HG03135 (cell line): ENCODE measurements around the gene ROS1.
"Not testable (repeated sequence)": the region's sequence is repeated elsewhere in the genome, so short reads cannot be mapped to it uniquely, and the experiment has no call there.

ENCODE experiments used
- ATAC-seq: cut with Tn5 transposase; IDR thresholded peaks from one replicate; pipeline ENCODE4 v1.9.1; 2021; ENCODE audit warnings: mild to moderate bottlenecking, moderate library complexity; ENCODE audit not compliant: unreplicated experiment

Gene ROS1

DNA sequence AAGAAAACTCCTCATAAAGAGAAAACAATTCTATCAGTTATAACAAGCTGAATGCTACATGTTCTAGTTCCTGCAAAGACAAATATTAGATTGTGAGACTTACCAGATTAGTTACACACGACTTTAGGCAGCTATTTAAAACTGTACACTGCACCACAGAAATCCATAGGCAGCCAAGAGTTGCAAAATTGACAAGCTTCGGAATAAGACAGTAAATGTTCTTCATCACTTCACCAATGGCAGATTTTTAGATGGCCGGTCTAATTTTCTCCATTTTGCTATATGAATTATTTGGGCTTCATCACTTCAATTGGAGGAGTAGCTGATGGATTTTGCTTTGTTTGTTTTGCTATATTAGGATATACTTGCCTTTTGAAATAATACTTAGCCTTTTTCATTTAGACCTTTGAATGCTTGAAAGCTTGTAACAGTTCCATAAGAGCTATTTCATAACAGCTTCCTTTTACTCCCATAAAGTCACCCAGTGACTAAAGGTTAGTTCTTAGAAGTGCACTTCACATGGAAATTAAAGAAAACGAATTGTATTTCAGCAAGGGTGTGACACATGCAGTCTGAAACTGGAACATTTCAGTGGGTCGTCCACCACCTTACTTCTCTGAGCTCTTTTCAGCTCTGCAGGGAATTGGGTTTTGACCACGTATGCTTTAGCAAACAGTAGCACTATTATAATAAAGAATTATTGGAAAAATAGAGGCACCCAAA is at the start of gene ROS1:
TSS of gene ROS1 (minus strand) at position 512 of the 723 bp plus-strand sequence. CDS start at position 226, 286 bp downstream.
- no peak for ATAC-seq

DNA sequence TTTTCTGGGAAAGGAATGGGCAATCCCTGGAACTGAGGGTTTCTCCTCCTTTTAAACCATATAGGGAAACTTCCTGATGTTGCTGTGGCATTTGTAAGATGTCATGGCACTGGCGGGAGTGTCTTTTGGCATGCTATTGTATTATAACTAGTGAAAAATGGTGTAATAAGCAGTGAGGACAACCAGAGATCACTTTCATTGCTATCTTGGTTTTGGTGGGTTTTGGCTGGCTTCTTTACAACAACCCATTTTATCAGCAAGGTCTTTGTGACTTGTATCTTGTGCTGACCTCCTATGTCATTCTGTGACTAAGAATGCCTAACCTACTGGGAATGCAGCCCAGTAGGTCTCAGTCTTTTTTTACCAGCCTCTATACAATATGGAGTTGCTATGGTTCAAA is 47.7 kb upstream of the ROS1 start:
- ATAC-seq = no peak

DNA sequence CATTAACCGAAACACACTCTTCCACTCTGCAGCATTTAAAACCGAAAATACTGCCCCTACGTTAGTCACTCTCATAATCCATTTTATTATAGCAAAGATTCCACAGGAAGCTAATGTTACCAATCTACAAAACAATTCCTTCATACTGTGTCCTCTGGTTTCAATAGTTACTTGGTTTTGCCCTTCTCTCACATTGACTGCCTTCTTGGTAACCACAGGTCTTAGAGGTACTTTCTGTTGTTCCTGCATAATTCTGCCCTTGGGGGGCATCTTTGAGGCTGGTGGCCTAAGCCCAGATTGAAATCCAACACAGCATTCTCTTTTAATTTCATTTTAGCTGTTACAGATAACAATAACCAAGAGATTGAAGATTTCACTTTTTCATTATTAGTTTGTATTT is 46.9 kb upstream of the ROS1 start:
- no peak for ATAC-seq

DNA sequence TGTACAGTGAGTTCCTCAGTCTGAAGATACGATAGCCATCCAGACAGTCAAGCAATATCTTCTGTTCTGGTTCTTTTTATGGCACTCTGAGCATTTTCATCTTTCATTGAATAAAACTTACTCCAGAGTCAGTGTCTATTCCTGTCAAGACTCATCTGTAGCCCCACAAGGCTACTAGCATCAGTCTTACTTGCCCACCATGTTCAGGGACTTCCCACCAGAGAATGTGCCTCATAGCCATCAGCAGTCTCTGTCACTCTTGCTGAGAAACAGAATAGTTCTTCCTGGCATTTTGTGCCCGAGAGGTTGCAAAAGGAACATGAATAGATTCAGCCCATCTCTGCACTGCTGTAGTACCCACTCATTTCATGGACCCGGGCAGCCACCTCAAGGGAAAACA is 44.0 kb upstream of the ROS1 start:
- no peak for ATAC-seq

DNA sequence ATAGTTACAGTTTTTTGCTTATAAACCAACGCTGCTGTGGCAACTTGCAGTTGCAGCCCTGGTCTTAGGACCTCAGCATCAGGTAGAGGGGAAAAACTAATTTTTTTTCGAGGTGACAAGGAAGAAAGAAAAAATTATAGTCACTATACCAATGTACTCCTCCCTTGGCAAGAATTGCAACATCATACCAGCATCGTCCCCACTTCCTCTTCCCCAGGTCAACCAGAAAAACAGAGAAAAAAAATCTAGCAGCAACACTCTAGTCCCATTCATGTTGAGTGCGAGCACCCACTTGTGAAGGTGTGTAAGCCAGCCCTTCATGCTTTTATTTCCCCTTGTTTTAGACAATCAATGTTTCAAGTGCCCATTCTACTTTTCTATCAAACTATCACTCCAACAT is 43.6 kb upstream of the ROS1 start:
- ATAC-seq = no peak

DNA sequence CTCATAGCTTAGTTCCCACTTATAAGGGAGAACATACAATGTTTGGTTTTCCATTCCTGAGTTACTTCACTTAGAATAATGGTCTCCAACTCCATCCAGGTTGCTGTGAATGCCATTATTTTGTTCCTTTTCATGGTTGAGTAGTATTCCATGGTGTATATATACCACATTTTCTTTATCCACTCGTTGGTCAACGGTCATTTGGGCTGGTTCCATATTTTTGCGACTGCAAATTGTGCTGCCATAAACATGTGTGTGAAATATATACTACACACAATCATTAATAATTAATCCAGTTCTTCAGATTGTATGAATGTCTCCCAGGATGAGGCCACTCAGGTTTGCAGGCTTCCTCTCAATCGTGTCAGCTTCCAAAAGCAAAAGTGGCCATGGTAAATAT is 42.8 kb upstream of the ROS1 start:
- ATAC-seq = not testable (repeated sequence)

DNA sequence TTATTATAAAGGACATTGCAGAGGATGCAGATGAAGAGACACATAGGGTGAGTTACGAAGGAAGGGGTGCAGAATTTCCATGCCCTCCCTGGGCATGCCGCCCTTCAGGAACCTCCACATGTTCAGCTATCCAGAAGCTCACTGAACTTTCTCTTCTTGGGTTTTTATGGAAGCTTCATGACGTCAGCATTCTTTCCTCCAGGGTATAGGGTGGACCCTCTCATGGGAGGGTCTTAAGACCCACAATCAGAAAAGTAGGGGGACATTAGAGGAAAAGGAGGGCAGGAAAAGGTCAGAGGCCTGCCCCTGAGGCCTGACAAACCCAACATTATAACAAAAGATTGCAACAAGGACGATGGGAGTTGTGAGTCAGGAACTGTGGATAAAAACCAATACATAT is 42.1 kb upstream of the ROS1 start:
- no peak for ATAC-seq

DNA sequence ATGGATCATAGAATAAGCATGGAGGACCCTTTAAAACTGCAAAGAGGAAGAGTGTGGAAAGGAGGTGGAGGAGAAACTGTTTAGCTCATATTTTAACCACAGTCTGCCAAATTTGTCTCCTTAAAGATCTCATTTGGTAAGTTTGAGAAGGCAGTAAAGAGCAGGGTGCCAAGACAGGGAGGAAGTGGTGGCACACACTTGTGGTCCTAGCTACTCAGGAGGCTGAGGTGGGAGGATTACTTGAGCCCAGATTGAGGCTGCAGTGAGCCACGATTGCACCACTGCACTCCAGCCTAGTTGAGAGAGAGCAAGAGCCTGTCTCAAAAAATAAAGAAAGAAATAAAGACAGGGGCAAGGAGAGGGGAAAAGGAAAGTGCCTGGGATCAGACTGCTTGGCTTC is 39.9 kb upstream of the ROS1 start:
- ATAC-seq = no peak

DNA sequence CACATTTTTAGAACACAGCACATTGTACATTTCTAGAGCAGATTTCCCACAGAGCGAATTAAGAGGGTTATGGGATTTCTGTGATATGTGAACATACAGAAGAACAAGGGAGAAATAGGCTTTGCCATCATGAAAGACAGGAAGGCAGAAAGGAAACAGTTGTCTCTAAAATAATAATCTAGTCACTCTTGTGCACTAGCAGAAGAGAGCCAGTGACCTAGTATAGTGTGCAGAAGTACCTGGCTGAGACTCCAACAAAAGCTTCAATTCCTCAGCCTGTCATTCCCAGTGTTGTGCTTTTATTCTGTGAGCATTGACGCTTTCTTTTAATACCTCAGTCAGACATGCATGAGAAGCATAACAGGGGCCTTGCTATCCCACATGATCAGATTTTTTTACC is 39.0 kb upstream of the ROS1 start:
- no peak for ATAC-seq

DNA sequence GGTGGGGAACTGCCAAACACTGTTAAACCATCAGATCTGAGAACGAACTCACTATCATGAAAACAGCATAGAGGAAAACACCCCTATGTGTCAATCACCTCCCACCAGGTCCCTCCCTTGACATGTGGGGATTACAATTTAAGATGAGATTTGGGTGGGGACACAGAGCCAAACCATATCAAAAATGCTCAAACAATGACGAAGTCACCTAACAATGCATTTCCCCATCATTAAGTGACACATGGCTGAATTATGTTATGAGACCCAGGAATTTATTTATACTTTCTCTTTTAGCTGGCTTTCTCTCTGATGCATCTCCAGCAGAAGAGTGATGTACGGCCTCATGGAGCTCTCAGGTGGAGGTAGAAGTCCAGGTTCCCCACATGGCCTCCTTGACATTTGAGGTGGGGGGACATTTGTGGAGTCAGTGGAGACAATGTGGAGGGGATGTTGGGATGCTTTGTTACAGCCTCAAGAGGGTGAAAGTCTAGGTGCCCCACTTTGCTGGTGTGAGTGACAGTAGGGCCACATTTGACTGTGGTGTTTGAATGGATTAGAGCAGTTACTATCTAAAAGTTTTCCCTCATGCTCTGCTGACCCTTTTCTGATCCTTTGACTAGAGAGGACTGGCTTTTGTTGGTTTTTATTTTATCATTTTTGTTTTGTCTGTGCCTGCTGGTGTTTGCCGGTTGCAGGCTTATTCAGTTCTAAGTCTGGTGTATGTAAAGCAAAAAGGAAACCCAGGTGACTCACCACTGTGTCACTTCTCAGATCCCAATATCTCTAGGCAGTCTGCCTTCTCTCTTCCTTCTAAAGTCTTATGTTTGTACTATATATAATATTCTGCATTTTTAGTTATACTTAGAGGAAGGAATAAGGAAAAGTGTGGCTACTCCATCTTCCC is 38.3 kb upstream of the ROS1 start:
- no peak for ATAC-seq

DNA sequence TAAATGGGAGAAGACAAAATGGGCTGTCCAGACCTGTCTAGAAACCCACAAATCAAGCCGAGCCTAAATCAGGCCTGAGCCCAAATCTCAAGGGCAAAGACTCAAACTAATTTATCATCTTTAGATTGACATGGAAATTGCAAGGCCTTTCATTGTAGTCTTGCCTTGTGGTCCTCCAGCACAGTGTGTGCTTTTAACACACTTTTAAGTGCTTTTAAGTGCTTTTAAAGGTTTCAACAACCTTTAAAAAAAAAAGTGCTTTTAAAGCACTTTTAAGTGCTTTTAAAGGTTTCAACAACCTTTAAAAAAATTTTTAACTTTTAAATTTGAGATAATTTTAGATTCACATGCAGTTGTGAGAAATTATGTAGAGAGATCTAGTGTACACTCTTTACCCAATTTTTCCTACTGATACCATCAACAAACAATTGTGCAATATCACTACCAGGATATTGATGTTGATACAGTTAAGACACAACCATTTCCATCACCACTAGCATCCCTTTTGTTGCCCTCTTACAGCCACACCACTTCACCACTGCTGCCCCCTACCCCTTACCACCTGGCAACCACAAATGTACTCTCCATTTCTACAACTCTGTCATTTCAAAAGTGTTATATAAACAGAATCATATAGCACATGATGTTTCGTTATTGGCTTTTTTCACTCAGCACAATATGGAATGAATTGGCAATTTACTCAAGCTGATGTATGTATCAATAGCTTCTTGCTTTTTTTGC is 33.6 kb upstream of the ROS1 start:
- ATAC-seq = no peak

DNA sequence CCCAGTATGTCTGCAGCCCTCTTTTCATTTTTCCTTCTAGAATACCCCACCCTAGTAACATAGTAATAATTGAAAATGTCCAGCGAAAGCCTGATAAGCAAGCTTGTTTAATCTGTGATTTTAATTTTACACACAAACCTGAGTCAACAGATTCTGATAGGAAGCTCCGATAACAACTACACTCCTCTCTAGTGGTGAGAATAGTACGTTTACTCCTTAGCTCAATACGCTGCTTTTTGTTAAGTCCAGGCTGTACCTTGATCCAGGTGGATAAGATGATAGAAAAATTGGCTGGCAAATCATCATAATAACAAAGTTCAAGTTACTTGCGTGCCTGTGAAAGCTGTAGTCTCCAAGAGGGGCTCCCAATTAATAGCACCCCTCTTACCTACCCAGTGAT is 31.3 kb upstream of the ROS1 start:
- no peak for ATAC-seq

DNA sequence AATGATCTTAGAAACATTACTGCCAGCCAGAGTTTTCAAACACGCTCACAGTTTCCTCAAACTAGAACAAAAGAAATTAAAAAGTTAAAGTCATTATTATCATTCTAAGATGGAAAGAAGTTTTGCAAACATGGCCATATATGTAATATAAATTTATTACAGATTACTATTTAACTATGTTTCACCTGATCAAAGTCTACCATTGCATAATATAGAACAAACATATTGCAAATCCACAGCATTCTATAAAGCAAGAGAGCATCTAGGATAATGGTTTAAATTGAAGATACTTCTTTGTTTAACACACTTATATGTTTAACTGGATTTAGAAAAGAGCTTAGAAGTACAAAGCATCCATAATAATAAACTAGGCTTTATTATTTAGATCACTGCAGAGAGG is 30.5 kb upstream of the ROS1 start:
- no peak for ATAC-seq

DNA sequence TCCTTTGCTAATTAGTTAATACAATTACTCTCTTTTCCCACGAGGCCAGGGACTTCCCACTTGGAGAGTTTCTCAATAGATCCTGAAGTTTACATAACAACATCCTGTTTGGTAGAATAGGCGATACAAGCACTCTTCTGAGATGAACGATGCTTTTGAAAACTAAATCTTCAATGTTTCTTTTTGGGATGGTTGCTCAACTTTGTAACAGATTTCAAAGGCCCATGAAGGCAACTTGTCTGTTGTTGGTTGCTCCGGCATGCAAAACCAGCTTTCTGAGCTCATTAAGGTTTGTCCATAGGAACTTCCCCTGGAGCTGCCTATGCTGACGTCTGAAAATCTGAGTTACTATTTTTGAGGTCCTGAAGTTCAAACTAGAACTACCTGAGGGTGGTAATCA is 25.9 kb upstream of the ROS1 start:
- ATAC-seq = no peak

DNA sequence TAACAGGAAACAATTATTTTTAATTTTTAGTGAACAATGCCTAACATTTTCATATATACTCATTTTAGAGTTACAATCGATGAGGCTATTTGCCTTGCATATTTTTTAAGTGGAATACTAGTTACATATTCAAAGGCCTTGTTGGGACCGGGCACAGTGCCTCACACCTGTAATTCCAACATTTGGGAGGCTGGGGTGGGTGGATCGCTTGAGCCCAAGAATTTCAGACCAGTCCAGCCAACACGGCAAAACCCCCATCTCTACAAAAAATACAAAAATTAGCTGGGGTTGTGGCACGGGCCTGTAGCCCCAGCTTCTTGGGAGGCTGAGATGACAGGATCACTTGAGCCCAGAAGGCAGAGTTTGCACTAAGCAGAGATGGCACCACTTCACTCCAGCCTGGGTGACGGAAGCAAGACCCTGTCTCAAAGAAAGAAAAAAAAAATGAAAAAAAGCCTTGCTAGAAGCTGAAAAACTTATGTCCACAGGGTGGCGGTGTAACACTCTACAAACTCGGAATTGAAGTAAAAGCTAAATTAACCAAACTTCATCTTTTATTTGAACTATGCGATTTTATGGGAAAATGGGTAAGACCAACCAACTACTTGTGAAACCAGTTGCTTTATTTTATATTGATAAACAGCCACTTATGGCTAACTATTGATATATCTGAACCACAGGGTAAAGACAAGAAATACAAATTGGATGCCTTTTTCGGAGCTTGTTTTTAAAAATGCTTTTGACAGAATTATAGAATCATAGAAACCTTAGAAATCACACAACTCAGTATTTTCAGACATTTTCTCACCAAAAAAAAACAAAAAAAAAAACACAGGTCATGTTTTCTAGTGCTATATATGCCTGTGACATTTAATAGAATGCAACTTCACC is 24.1 kb upstream of the ROS1 start:
- no peak for ATAC-seq

DNA sequence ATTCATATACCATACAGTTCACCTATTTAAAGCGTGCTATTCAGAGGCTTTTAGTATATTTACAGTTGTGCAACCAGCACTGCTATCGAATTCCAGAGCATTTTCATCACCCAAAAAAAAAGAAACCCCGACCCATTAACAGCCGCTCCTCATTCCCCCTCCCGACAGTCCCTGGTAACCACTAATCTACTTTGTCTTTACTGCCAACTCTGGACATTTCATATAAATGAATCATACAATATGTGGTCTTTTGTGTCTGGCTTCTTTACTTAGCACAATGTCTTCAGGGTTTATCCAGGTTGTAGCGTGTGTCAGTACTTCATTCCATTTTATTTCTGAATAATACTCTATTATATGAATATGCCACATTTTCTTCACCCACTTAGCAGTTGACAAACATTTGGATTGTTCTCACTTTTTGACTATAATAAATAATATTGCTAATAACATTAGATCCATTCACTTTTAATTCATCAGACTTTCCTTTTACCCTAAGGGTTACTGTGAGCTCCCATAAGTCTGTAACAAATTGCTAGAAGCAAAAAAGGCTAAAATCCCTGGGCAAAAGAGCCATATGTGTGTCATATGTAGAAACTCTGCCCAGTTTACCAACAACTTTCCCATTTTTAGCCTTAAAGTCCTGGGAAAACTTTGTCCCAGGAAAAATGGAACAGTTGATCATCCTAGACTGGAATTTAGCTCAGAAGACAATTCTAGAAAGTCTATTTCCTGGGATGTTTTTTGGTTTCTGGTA is 23.2 kb upstream of the ROS1 start:
- ATAC-seq = no peak

DNA sequence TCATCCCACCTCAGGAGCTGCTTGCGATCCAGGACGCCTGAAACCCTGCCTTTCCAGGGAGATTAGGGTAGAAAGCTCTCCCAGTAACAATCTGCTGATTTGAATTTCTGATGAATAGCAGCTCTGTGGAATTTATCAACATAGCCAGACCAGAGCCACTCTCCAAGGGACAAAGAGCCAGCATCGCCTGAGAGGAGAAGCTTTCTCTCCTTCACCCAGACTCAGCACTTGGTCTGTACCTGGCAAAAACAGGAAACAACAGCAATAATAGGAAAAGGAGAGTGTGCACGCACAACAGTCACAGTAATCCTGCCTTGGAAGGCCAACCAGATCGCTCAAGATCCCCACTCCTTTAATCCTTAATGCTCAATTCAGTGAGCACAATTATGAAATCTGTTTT is 22.3 kb upstream of the ROS1 start:
- no peak for ATAC-seq

DNA sequence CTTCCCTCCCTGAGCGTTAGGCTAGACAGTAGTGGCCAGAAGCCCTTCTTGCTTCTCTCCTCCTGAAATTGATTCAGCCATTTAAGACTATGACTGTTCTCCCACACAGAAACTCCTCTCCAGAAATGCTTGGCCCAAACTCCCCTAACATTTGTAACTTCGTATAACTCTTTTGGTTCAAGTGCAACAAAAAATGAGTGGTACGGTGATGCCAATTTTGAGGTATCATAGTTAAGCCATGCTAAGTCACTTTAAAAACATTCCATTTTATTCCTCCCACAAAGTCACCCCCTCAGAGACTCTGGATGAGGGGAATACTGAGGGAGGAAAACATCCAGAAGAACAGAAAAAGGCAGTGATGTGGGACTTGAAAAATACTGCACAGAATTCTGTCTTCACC is 21.1 kb upstream of the ROS1 start:
- ATAC-seq = no peak

DNA sequence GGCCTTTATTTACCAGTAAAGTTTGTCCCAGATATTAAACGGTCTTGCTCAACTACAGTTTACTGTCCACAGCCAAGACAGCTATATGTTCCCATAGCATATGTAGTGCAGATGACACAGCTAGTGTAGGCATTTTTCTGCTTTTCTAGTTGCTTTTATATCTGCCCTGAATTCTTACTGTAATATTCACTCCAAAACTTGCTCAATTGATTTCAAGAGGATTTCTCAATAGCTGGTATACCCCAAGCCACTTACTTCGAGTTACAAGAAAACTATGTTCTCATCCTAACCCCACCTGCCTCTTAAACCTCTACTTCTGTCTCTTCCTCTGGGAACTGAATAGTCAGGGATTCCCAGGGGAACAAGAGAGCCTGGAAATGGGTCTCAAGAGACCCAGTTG is 18.9 kb upstream of the ROS1 start:
- ATAC-seq = no peak

DNA sequence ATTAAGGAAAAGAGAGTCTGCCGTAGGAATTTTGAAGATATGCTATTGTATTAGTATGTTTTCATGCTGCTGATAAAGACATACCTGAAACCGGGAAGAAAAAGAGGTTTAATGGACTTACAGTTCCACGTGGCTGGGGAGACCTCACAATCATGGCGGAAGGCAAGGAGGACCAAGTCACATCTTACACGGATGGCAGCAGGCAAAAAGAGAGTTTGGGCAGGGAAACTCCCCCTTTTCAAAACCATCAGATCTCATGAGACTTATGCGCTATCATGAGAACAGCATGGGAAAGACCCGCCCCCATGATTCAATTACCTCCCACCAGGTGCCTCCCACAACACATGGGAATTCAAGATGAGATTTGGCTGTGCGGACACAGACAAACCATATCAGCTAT is 16.6 kb upstream of the ROS1 start:
- ATAC-seq = not testable (repeated sequence)
